Ovary (tissue), 9 donors: Measurements from ENCODE around the gene PLXNA4. TPM values are rescaled to one million over a fixed set of nuclear protein-coding genes. Genes with fewer than 3 reads are reported as not detected.

Experiments used
- DNase-seq, 5 donors: peaks; one replicate each; pipeline ENCODE4 v3.0.0-alpha.2; 2019 to 2020
- H3K27ac ChIP-seq, 2 donors: fragments of 200-600 bp; one replicate each; pipeline versions ENCODE4 v1.5.1 to v1.8.0; 2019 to 2022
- H3K27me3 ChIP-seq: fragments of 200-600 bp; one replicate; pipeline ENCODE4 v1.8.0; 2022
- H3K36me3 ChIP-seq: fragments of 200-600 bp; sonication (generic); one replicate; pipeline ENCODE4 v1.5.1; 2019
- H3K4me1 ChIP-seq: one replicate; pipeline ENCODE4 v1.8.1; 2013; ENCODE audit warnings: mild to moderate bottlenecking, moderate library complexity; ENCODE audit not compliant: insufficient read depth
- H3K4me3 ChIP-seq: fragments of 200-600 bp; sonication (generic); one replicate; pipeline ENCODE4 v1.5.1; 2017
- H3K9me3 ChIP-seq, 2 donors: fragments of 200-600 bp in 1 of 2; sonication (generic) in 1 of 2; one replicate each; pipeline versions ENCODE4 v1.5.1 to v1.8.1; 2013 to 2019; ENCODE audit warnings: mild to moderate bottlenecking in 1 of 2, moderate library complexity in 1 of 2
- CTCF ChIP-seq, 3 donors: fragments of 450-650 bp in 2 of 3; fragments of 200-600 bp in 1 of 3; IDR thresholded peaks; one replicate each; pipeline versions ENCODE4 v1.5.1 to v1.8.0; 2016 to 2022; ENCODE audit warnings: antibody characterized with exemption in 3 of 3, mild to moderate bottlenecking in 1 of 3
- EP300 ChIP-seq: sonication (generic); formaldehyde crosslinking; IDR thresholded peaks from one replicate; pipeline ENCODE4 v1.6.1; 2017; ENCODE audit warnings: antibody characterized with exemption
- POLR2A ChIP-seq: fragments of 450-650 bp; IDR thresholded peaks from one replicate; pipeline ENCODE4 v1.6.1; 2017; ENCODE audit warnings: antibody characterized with exemption, mild to moderate bottlenecking, moderate library complexity
- WGBS, 3 donors: extraction: QIAGEN DNeasy Blood & Tissue Kit in 1 of 3; methylation state at CpG; one replicate each; pipeline versions ENCODE4 v1.1.5 to v1.1.7; 2013 to 2017; 5-methylcytosine and 5-hydroxymethylcytosine counted together
- intact Hi-C, 4 donors: fragments of 100-400 bp; cut with DNase I; formaldehyde crosslinking; loops; one replicate each; pipeline versions ENCODE4 v1.11.0 to v1.15.1; 2022 to 2023
- polyA plus RNA-seq, 2 donors: library from polyadenylated mRNA; stranded (reverse); fragments of 200-250 nt in 1 of 2; fragments of 350-450 nt in 1 of 2; fragmentation: Illumina TruSeq in 1 of 2; extraction: RNeasy Lipid Tissue Mini Kit (QIAGEN cat#74804) in 1 of 2; gene quantifications; one replicate each; pipeline ENCODE4 v1.2.3, GENCODE V29; 2013 to 2014
- total RNA-seq, 7 donors: library from RNA; depleted of rRNA in 2 of 7; stranded (reverse); fragments of >200 nt in 2 of 7; fragmentation: NEBNext Ultra II Directional in 3 of 7; extraction: Animal tissue kit (Norgen Biotek cat#: 25700) in 3 of 7; gene quantifications; one replicate each; pipeline versions ENCODE4 v1.1.0 to v1.2.4, GENCODE V29; 2016 to 2023
- donor health status: DM: no; HTN: no; CAD: no; lungs with moderate emphysema.
- donor health status: DM: no; HTN: no; CAD: no.
- donor health status: Bipolar disorder and iron deficiency.
- donor health status: DM: yes; HTN: yes; CAD: no.
- donor health status: DM: no; HTN: no; CAD: no.
- donor health status: DM: yes; HTN: yes; CAD: no.

PLXNA4 gene
- total and polyA plus RNA-seq, 9 donors = 5.1 to 39.9 (median 11.4) TPM

GRCh38 chr7:132609906-132610520, 33.7 kb upstream of the PLXNA4 start:
- TF ChIP-seq POLR2A = no peak
- no peak for TF ChIP-seq EP300
- TF ChIP-seq CTCF (IDR thresholded peaks at IDR 0.05) = no peak
- intact Hi-C loops = loop anchor here in 1 of 4 donors (5.0 kb wide), 1 partner anchor 1892 kb away; no protein-coding TSS in a partner anchor
- DNase-seq = no peak
- Histone ChIP-seq H3K4me3 (no peak overlapping the region), H3K4me1 (peaks cover 1% of the 10 kb centered on the region), H3K9me3 (no peaks in the 10 kb centered on the region), H3K36me3 (no peaks in the 10 kb centered on the region), H3K27ac (no peak overlapping the region), H3K27me3 (no peaks in the 10 kb centered on the region)
- 58 to 70% (median 60%) methylated on average over 2 of the region's 2 CpGs for WGBS, 3 donors

GRCh38 chr7:132609222-132609621, 33.0 kb upstream of the PLXNA4 start:
- no peaks in the 10 kb centered on the region for H3K9me3 ChIP-seq
- intact Hi-C loops = loop anchor here in 1 of 4 donors (5.0 kb wide), 1 partner anchor 1893 kb away; no protein-coding TSS in a partner anchor
- TF ChIP-seq CTCF (IDR thresholded peaks at IDR 0.05) = no peak
- no peak for TF ChIP-seq POLR2A
- TF ChIP-seq EP300 = no peak
- no peaks in the 10 kb centered on the region for H3K27me3 ChIP-seq
- DNase-seq = no peak
- WGBS, 3 donors = 93 to 98% (median 96%) methylated on average over 2 of the region's 2 CpGs
- no peaks in the 10 kb centered on the region for H3K4me1 ChIP-seq
- no peaks in the 10 kb centered on the region for H3K36me3 ChIP-seq
- H3K4me3 ChIP-seq = no peak overlapping the region
- H3K27ac ChIP-seq = no peak overlapping the region

DNA sequence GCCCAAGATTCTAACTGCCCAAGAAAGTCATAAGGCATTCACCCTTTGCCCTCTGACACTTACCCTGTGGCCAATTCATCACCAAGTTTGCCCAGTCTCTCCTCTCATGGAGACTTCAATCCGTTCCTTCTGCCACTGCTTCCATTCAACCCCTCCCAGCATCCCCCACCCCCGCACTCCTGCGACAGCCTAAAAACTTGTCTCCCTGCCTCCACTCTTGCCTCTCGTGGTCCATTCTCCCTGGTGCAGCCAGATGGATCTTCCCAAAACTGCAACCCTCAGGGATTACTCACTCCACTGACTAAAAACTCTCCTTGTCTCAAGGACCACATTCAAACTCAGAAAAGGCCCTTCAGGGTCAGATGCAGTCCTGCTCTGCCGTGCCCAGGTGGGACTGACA, 32.3 kb upstream of the PLXNA4 start:
- no peaks in the 10 kb centered on the region for H3K9me3 ChIP-seq
- WGBS, 3 donors = 79 to 89% (median 83%) methylated on average over 5 of the region's 5 CpGs
- no peaks in the 10 kb centered on the region for H3K4me1 ChIP-seq
- no peaks in the 10 kb centered on the region for H3K27me3 ChIP-seq
- intact Hi-C loops = loop anchor here in 1 of 4 donors (5.0 kb wide), 1 partner anchor 1894 kb away; no protein-coding TSS in a partner anchor
- no peaks in the 10 kb centered on the region for H3K36me3 ChIP-seq
- no peak overlapping the region for H3K27ac ChIP-seq
- H3K4me3 ChIP-seq = no peak overlapping the region
- TF ChIP-seq CTCF (IDR thresholded peaks at IDR 0.05) (no peak), EP300 (no peak), POLR2A (no peak)
- DNase-seq = no peak

DNA sequence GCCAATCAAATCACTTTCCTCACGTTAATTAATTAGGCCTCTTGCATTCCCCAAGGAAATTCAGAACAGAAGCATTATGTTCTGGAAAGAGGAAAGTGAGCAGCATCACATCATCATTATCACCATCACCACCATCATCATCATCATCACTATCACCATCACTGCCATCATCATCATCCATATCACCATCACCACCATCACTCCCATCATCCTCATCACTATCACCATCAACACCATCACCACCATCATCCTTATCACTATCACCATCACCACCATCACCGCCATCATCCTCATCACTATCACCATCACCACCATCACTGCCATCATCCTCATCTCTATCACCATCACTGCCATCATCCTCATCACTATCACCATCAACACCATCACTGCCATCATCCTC, 31.4 kb upstream of the PLXNA4 start:
- no peaks in the 10 kb centered on the region for H3K4me1 ChIP-seq
- H3K4me3 ChIP-seq = no peak overlapping the region
- H3K27ac ChIP-seq = no peak overlapping the region
- no peaks in the 10 kb centered on the region for H3K27me3 ChIP-seq
- 72 to 78% (median 73%) methylated on average over 2 of the region's 2 CpGs for WGBS, 3 donors
- TF ChIP-seq POLR2A (no peak), CTCF (IDR thresholded peaks at IDR 0.05) (no peak), EP300 (no peak)
- intact Hi-C loops = loop anchor here in 1 of 4 donors (5.0 kb wide), 1 partner anchor 1895 kb away; no protein-coding TSS in a partner anchor
- H3K36me3 ChIP-seq = no peaks in the 10 kb centered on the region
- DNase-seq = no peak
- H3K9me3 ChIP-seq = no peaks in the 10 kb centered on the region
